Body of pancreas (tissue), 4 donors: ENCODE results near the gene RNU6-1.

ENCODE experiments used
- POLR2A ChIP-seq, 3 donors: fragments of 450-650 bp; IDR thresholded peaks; one replicate each; pipeline ENCODE4 v1.6.1; 2016; ENCODE audit warnings: antibody characterized with exemption in 3 of 3, mild to moderate bottlenecking in 2 of 3
- TF ChIP-seq, protein P1 (sequence below), 7 experiments: fragments of 450-650 bp in 4 of 7; fragments of 200-600 bp in 3 of 7; sonication (generic) in 3 of 7; IDR thresholded peaks; one replicate each; pipeline ENCODE4 v1.5.1; 2016 to 2019; ENCODE audit warnings: antibody characterized with exemption in 7 of 7

DNA sequence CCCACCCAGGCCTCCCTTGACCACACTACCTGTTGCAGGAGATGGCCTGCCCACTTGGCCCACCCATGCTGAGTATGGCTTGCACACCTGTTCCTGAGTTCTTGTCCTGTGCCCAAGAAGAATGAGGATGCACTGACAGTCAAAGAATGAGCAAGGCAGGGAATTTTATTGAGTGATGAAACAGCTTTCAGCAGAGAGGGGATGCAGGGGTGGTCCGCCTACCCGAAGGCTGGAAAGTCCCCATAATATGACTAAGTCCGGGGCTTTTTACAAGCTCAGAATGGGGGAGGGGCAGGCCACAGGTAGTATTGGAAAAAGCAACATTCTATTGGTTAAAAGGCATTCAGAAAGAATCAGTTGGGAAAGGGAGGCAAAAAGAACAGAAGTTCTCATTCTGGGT lies 29.9 kb upstream of the RNU6-1 start:
- TF ChIP-seq, protein P1, sequence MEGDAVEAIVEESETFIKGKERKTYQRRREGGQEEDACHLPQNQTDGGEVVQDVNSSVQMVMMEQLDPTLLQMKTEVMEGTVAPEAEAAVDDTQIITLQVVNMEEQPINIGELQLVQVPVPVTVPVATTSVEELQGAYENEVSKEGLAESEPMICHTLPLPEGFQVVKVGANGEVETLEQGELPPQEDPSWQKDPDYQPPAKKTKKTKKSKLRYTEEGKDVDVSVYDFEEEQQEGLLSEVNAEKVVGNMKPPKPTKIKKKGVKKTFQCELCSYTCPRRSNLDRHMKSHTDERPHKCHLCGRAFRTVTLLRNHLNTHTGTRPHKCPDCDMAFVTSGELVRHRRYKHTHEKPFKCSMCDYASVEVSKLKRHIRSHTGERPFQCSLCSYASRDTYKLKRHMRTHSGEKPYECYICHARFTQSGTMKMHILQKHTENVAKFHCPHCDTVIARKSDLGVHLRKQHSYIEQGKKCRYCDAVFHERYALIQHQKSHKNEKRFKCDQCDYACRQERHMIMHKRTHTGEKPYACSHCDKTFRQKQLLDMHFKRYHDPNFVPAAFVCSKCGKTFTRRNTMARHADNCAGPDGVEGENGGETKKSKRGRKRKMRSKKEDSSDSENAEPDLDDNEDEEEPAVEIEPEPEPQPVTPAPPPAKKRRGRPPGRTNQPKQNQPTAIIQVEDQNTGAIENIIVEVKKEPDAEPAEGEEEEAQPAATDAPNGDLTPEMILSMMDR (IDR thresholded peaks at IDR 0.05): no peak
- TF ChIP-seq POLR2A (IDR thresholded peaks at IDR 0.05): no peak
